ENCODE measurements around the gene TOP2A.

TOP2A gene

GRCh38 chr17:40355123-40355803, 62.4 kb downstream of the TOP2A start:
- DNase-seq (peak; percentile 87), ATAC-seq (peak; percentile 75)
- Mint-ChIP-seq H3K36me3 (ENCODE audit: low read depth) (peaks cover 11% of the 10 kb centered on the region), H3K4me3 (no peak overlapping the region), H3K27ac (no peak overlapping the region), H3K4me1 (peaks cover 22% of the 10 kb centered on the region), H3K9me3 (no peaks in the 10 kb centered on the region), H3K27me3 (no peaks in the 10 kb centered on the region)

- H3K9me3 Mint-ChIP-seq: no peaks in the 10 kb centered on the region
- H3K4me1 Mint-ChIP-seq: peaks cover 25% of the 10 kb centered on the region
- no peaks in the 10 kb centered on the region for H3K27me3 Mint-ChIP-seq
- DNase-seq (no peak), ATAC-seq (no peak)
- no peak overlapping the region for H3K27ac Mint-ChIP-seq
- H3K4me3 Mint-ChIP-seq: no peak overlapping the region
- peaks cover 14% of the 10 kb centered on the region for H3K36me3 Mint-ChIP-seq (ENCODE audit: low read depth)
These were observed 63.2 kb downstream of the TOP2A start for GRCh38 chr17:40354221-40355122.

- Mint-ChIP-seq H3K9me3 (no peaks in the 10 kb centered on the region), H3K27ac (peak overlapping the region; percentile 44), H3K36me3 (ENCODE audit: low read depth) (peaks cover 14% of the 10 kb centered on the region), H3K27me3 (no peaks in the 10 kb centered on the region), H3K4me1 (peaks cover 22% of the 10 kb centered on the region), H3K4me3 (no peak overlapping the region)
- DNase-seq (no peak), ATAC-seq (no peak)
These were observed 64.8 kb downstream of the TOP2A start for GRCh38 chr17:40352779-40353394.

- Mint-ChIP-seq H3K36me3 (ENCODE audit: low read depth) (peaks cover 14% of the 10 kb centered on the region), H3K9me3 (no peaks in the 10 kb centered on the region), H3K27me3 (no peaks in the 10 kb centered on the region), H3K4me3 (no peak overlapping the region), H3K4me1 (peaks cover 27% of the 10 kb centered on the region), H3K27ac (peak overlapping the region; percentile 44)
- ATAC-seq (no peak), DNase-seq (no peak)
These were observed 65.4 kb downstream of the TOP2A start for GRCh38 chr17:40352237-40352778.

GRCh38 chr17:40351359-40352236, 66.1 kb downstream of the TOP2A start:
- Mint-ChIP-seq H3K36me3 (ENCODE audit: low read depth) (peaks cover 14% of the 10 kb centered on the region), H3K27ac (peak overlapping the region; percentile 44), H3K27me3 (no peaks in the 10 kb centered on the region), H3K9me3 (no peaks in the 10 kb centered on the region), H3K4me1 (peaks cover 34% of the 10 kb centered on the region), H3K4me3 (no peak overlapping the region)
- no peak for DNase-seq
- no peak for ATAC-seq

- DNase-seq: no peak
- H3K36me3 Mint-ChIP-seq (ENCODE audit: low read depth): peaks cover 14% of the 10 kb centered on the region
- no peaks in the 10 kb centered on the region for H3K27me3 Mint-ChIP-seq
- H3K4me1 Mint-ChIP-seq: peaks cover 42% of the 10 kb centered on the region
- H3K9me3 Mint-ChIP-seq: no peaks in the 10 kb centered on the region
- H3K27ac Mint-ChIP-seq: no peak overlapping the region
- no peak overlapping the region for H3K4me3 Mint-ChIP-seq
- ATAC-seq: no peak
These were observed 66.9 kb downstream of the TOP2A start for GRCh38 chr17:40350689-40351358.

GRCh38 chr17:40349895-40350688, 67.6 kb downstream of the TOP2A start:
- Mint-ChIP-seq H3K36me3 (ENCODE audit: low read depth) (peaks cover 12% of the 10 kb centered on the region), H3K27me3 (no peaks in the 10 kb centered on the region), H3K4me3 (no peak overlapping the region), H3K4me1 (peaks cover 47% of the 10 kb centered on the region), H3K27ac (no peak overlapping the region), H3K9me3 (no peaks in the 10 kb centered on the region)
- DNase-seq (no peak), ATAC-seq (no peak)

GRCh38 chr17:40349477-40349894, 68.2 kb downstream of the TOP2A start:
- H3K36me3 Mint-ChIP-seq (ENCODE audit: low read depth): peaks cover 14% of the 10 kb centered on the region
- ATAC-seq: no peak
- no peak overlapping the region for H3K27ac Mint-ChIP-seq
- no peak overlapping the region for H3K4me3 Mint-ChIP-seq
- no peaks in the 10 kb centered on the region for H3K27me3 Mint-ChIP-seq
- peaks cover 50% of the 10 kb centered on the region for H3K4me1 Mint-ChIP-seq
- no peak for DNase-seq
- no peaks in the 10 kb centered on the region for H3K9me3 Mint-ChIP-seq

- H3K4me3 Mint-ChIP-seq: no peak overlapping the region
- peaks cover 14% of the 10 kb centered on the region for H3K36me3 Mint-ChIP-seq (ENCODE audit: low read depth)
- no peak for ATAC-seq
- no peak for DNase-seq
- no peaks in the 10 kb centered on the region for H3K9me3 Mint-ChIP-seq
- H3K27me3 Mint-ChIP-seq: no peaks in the 10 kb centered on the region
- H3K4me1 Mint-ChIP-seq: peaks cover 56% of the 10 kb centered on the region
- H3K27ac Mint-ChIP-seq: no peak overlapping the region
These were observed 68.9 kb downstream of the TOP2A start for GRCh38 chr17:40348562-40349476.

GRCh38 chr17:40348136-40348504, 69.6 kb downstream of the TOP2A start:
- DNase-seq: no peak
- Mint-ChIP-seq H3K27me3 (no peaks in the 10 kb centered on the region), H3K36me3 (ENCODE audit: low read depth) (peaks cover 14% of the 10 kb centered on the region), H3K4me3 (no peak overlapping the region), H3K4me1 (peaks cover 63% of the 10 kb centered on the region), H3K9me3 (no peaks in the 10 kb centered on the region), H3K27ac (no peak overlapping the region)
- ATAC-seq: no peak

GRCh38 chr17:40347319-40348135, 70.2 kb downstream of the TOP2A start:
- no peaks in the 10 kb centered on the region for H3K9me3 Mint-ChIP-seq
- ATAC-seq (no peak), DNase-seq (no peak)
- peaks cover 63% of the 10 kb centered on the region for H3K4me1 Mint-ChIP-seq
- no peak overlapping the region for H3K4me3 Mint-ChIP-seq
- no peaks in the 10 kb centered on the region for H3K27me3 Mint-ChIP-seq
- peaks cover 12% of the 10 kb centered on the region for H3K36me3 Mint-ChIP-seq (ENCODE audit: low read depth)
- H3K27ac Mint-ChIP-seq: peak overlapping the region; percentile 54
